ENCODE data around the gene RAI1.

The RAI1 gene

GRCh38 chr17:17718251-17718650, 37.0 kb downstream of the RAI1 start:
- Histone ChIP-seq H3K36me3 (replicated peaks) (no peaks in the 10 kb centered on the region), H3K4me3 (ENCODE audit: low read depth, low read length) (no peak overlapping the region), H3K27ac (no peak overlapping the region), H3K27me3 (replicated peaks) (no peaks in the 10 kb centered on the region)
- in situ Hi-C loops (cut with HindIII; ENCODE audit: low pct_ligation_motif_present, low sequenced_read_pairs) = no loop called here
- DNase-seq = no peak
- TF ChIP-seq CTCF (IDR thresholded peaks at IDR 0.05; ENCODE audit: low read depth, low read length, missing control alignments) = no peak

DNA sequence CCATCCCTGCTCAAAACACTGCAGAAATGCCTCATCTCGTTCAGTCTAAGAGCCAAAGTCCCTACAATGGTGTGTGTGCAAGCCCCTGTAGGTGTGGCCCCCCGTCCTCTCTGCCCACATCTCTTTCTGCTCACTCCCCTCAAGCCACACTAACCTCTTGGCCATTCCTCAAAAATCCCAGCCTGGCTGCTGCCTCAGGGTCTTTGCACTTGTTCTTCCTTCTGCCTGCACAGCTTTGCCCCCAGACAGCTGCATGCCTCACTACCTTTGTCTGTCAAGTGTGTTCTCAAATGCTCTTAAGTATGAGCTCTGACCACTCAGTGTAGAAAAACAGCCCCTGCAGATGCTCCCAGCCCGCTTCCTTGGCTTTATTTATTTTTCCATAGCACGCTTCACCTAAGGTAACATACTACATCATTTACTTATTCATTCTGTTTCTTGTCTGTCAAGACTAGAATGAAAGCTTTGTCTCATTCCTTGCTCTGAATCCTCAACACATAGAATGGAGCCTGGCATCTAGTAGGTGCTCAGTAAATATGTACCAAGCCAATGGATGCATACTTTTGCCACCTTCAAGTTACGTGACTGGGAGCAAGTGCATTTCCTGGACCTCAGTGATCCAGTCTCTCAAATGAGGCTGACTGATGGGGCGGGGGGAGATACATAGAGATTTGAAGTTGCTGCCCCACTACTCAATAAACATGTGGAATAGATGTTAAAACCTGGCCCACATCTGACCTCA, 38.1 kb downstream of the RAI1 start:
- Histone ChIP-seq H3K4me3 (ENCODE audit: low read depth, low read length) (no peak overlapping the region), H3K27ac (no peak overlapping the region), H3K27me3 (replicated peaks) (no peaks in the 10 kb centered on the region), H3K36me3 (replicated peaks) (no peaks in the 10 kb centered on the region)
- in situ Hi-C loops (cut with HindIII; ENCODE audit: low pct_ligation_motif_present, low sequenced_read_pairs) = no loop called here
- TF ChIP-seq CTCF (IDR thresholded peaks at IDR 0.05; ENCODE audit: low read depth, low read length, missing control alignments) = no peak
- DNase-seq = no peak

DNA sequence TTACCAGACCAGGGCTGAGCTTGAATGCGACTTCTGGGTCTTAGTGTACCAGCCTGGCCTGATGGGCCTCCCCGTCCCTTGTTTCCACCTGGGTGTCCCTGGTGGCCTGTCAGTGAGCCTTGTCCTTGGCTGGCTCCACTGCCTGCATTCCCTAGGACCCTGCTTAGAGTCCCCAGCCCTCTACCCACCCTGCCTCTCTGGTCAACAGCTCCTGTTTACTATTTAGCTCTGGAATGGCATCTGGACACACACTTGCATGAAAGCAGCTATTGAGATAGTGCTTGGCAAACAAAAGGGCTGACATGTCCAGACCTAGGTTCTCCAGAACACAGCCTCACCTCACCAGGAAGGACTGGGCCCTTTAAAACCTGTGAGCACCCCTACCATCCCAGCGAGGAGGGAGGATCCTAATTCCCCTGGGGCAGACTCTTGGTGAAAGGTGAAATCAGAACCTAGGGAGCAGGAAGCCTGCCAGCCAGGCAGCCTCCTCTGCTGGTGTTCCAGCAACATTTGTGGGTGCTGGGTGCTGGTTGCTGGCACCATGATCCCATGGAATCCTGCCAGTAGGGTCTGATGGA, 38.8 kb downstream of the RAI1 start:
- in situ Hi-C loops (cut with HindIII; ENCODE audit: low pct_ligation_motif_present, low sequenced_read_pairs) = no loop called here
- Histone ChIP-seq H3K27ac (no peak overlapping the region), H3K27me3 (replicated peaks) (no peaks in the 10 kb centered on the region), H3K4me3 (ENCODE audit: low read depth, low read length) (no peak overlapping the region), H3K36me3 (replicated peaks) (no peaks in the 10 kb centered on the region)
- no peak for TF ChIP-seq CTCF (IDR thresholded peaks at IDR 0.05; ENCODE audit: low read depth, low read length, missing control alignments)
- DNase-seq = no peak

DNA sequence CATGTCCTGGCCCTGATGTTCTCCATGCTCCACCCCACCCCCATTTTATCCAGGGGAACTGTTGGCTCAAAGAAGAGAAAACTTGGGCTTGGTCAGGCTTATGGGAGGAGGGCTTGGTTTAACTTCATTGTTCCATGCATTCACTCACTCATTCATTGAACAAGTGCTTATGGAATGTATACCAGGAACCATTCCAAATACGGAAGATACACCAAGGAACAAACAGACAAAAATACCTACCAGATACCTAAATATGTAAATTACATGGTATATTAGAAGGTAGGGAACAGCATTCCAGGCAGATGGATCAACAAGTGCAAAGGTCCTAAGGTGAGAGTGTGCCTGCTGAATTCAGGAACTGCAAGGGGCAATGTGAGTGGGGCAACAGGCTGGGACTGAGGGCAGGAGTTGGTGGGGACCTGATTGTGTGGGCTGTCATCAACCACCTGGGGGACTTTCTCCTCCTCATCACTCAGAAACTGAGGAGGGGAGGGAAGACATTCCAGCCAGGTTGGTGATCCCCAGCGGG, 39.9 kb downstream of the RAI1 start:
- H3K27me3 ChIP-seq (replicated peaks) = no peaks in the 10 kb centered on the region
- no peak overlapping the region for H3K4me3 ChIP-seq (ENCODE audit: low read depth, low read length)
- in situ Hi-C loops (cut with HindIII; ENCODE audit: low pct_ligation_motif_present, low sequenced_read_pairs) = no loop called here
- DNase-seq = no peak
- H3K36me3 ChIP-seq (replicated peaks) = no peaks in the 10 kb centered on the region
- H3K27ac ChIP-seq = no peak overlapping the region
- no peak for TF ChIP-seq CTCF (IDR thresholded peaks at IDR 0.05; ENCODE audit: low read depth, low read length, missing control alignments)

DNA sequence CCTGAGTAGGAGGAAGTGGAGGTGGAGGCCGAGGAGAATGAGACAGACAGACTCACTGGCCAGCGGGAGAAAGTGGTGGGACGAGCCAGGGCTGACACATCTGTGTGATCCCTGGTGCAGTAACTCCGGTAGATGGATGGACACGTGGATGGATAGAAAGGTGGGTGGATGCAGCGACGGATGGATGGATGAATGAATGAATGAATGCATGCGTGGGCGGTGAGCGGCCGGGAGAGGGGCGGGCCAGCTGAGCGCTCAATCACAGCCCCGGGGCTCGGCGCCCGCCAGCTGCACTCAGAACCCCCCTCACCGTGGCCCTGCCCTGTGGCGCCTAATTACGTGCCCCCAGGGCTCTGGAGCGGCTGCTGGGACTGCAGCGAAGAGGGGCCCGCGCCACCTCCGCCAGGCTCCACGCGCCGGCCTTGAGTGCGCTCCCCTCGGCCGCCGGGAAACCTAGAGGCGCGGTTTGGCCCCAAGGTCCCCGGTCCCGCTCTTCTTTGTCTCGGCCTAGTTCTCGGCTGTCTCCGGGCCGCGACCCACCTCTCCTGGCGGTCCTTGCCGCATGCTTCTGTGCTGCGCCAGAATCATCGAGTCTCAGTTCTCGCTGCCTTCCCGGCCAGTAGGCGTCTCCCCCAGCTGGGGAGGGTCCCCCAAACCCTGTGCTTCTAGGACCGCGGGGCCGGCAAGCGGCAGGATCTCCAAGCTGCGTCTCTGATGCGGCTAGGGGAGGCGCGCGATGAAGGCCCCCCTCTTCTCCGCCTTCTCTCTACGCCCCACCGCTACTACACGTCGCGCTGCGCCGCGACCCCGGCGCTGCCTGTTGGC, 41.0 kb downstream of the RAI1 start:
- Histone ChIP-seq H3K4me3 (ENCODE audit: low read depth, low read length) (peak overlapping the region; percentile 60), H3K27ac (no peak overlapping the region), H3K27me3 (replicated peaks) (no peaks in the 10 kb centered on the region), H3K36me3 (replicated peaks) (no peaks in the 10 kb centered on the region)
- in situ Hi-C loops (cut with HindIII; ENCODE audit: low pct_ligation_motif_present, low sequenced_read_pairs) = no loop called here
- no peak for TF ChIP-seq CTCF (IDR thresholded peaks at IDR 0.05; ENCODE audit: low read depth, low read length, missing control alignments)
- no peak for DNase-seq
